ENCODE measurements around the gene LGR6.

LGR6 gene

GRCh38 chr1:202160377-202160940, 33.1 kb upstream of the LGR6 start, which contains the start of gene PTPN7:
Gene PTPN7 (minus strand): TSS chr1:202160602. CDS start chr1:202159402, 1,200 bp downstream.
- no peaks in the 10 kb centered on the region for H3K36me3 ChIP-seq (ENCODE audit: control insufficient read depth in 1 of 2, insufficient read depth in 2 of 2, low read length in 2 of 2)
- H3K4me3 ChIP-seq (ENCODE audit: low read depth, low read length) = no peak within 1 kb of the TSS
- WGBS (ENCODE audit: extremely low coverage, insufficient coverage, insufficient read length) = no CpG with 5 or more reads among the region's 17 CpGs
- no peak within 1 kb of the TSS for H3K14ac ChIP-seq (ENCODE audit: low read length)
- H2AK5ac ChIP-seq (ENCODE audit: low read length) = no peak within 1 kb of the TSS
- H3K9ac ChIP-seq (ENCODE audit: low read length) = no peak within 1 kb of the TSS
- H2AFZ ChIP-seq (ENCODE audit: insufficient read depth, low read length, poor library complexity) = no peak within 1 kb of the TSS
- no peaks in the 10 kb centered on the region for H3K79me2 ChIP-seq (ENCODE audit: control insufficient read depth, insufficient read depth, low read length, poor library complexity)
- no peak within 1 kb of the TSS for H2BK5ac ChIP-seq (ENCODE audit: low read depth, low read length, poor library complexity)
- H3K4me2 ChIP-seq (ENCODE audit: low read length) = no peak within 1 kb of the TSS
- H3K23ac ChIP-seq (ENCODE audit: low read length) = no peak within 1 kb of the TSS
- H4K91ac ChIP-seq (ENCODE audit: low read depth, low read length) = no peak within 1 kb of the TSS
- H3K79me1 ChIP-seq (ENCODE audit: low read length) = no peaks in the 10 kb centered on the region
- H3K4me1 ChIP-seq (ENCODE audit: control insufficient read depth in 1 of 2, insufficient read depth in 2 of 2, low read length in 2 of 2) = peaks cover 5 to 13% of the 10 kb centered on the region in 2 experiments
- no peak within 1 kb of the TSS for H4K8ac ChIP-seq (ENCODE audit: low read depth, low read length)
- no peak within 1 kb of the TSS for H3K4ac ChIP-seq (ENCODE audit: low read depth, low read length)
- H3K27me3 ChIP-seq (ENCODE audit: insufficient read depth, low read length) = no peaks in the 10 kb centered on the region
- no peak within 1 kb of the TSS for H2BK12ac ChIP-seq (ENCODE audit: low read length)
- no peak within 1 kb of the TSS for H3K18ac ChIP-seq (ENCODE audit: low read length)
- H2BK120ac ChIP-seq (ENCODE audit: insufficient read depth, low read length, poor library complexity) = no peak within 1 kb of the TSS
- no peak for DNase-seq
- no peak within 1 kb of the TSS for H4K12ac ChIP-seq (ENCODE audit: low read depth, low read length)
- H3K9me3 ChIP-seq (ENCODE audit: insufficient read depth, low read depth, low read length) = no peaks in the 10 kb centered on the region
- no peak within 1 kb of the TSS for H3K27ac ChIP-seq (ENCODE audit: low read depth, low read length)

DNA sequence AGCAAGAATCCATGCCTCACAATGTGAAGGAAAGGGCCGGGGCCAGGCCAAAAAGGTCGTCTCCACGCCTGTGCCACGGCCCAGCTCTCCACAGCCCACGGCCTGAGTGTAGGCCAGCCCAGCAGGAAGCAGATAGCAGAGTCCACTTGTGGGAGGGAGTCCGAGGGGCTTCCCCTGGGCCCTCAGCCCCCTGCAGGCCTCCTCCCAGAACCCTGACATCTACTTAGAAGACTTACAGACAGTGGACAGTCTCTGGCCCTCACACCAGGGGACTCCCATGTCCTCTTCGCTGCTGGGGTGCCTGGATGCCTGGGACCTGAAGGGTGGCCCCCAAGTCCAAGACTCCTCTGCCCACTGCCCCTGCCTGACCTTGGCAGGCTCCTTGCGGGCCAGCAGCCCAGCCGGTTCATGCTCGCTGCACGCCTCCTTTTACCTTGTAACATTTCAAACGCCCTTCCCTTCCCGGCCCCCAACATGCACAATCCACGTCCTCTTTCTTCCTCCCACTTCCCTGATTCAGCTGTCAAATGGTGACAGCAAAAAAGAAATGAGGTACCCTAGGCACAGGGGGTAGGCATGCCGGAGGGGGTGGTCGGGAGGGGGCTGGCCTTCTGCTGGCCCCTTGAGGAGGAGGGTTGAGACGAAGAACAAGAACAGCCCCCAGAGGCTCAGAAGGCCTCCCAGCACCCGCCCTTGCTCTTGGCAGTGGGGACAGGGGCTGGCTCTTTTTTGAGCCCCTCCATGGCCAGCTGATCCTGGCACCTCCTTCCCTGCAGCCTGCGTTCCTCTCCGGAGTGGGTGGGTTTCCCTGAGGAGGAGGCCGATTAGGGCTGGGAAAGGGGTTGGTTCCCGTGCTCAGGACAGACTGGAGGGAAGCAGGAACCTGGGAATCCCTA, 32.2 kb upstream of the LGR6 start:
- H3K4ac ChIP-seq (ENCODE audit: low read depth, low read length) = no peak overlapping the region
- H3K18ac ChIP-seq (ENCODE audit: low read length) = no peak overlapping the region
- no peak overlapping the region for H2AK5ac ChIP-seq (ENCODE audit: low read length)
- no peak overlapping the region for H3K27ac ChIP-seq (ENCODE audit: low read depth, low read length)
- no peak overlapping the region for H2AFZ ChIP-seq (ENCODE audit: insufficient read depth, low read length, poor library complexity)
- DNase-seq = no peak
- 100% methylated on average over 4 of the region's 22 CpGs for WGBS (ENCODE audit: extremely low coverage, insufficient coverage, insufficient read length)
- no peak overlapping the region for H4K8ac ChIP-seq (ENCODE audit: low read depth, low read length)
- peaks cover 5 to 15% of the 10 kb centered on the region in 2 experiments for H3K4me1 ChIP-seq (ENCODE audit: control insufficient read depth in 1 of 2, insufficient read depth in 2 of 2, low read length in 2 of 2)
- no peak overlapping the region for H3K4me3 ChIP-seq (ENCODE audit: low read depth, low read length)
- no peaks in the 10 kb centered on the region for H3K9me3 ChIP-seq (ENCODE audit: insufficient read depth, low read depth, low read length)
- no peak overlapping the region for H3K4me2 ChIP-seq (ENCODE audit: low read length)
- no peak overlapping the region for H2BK5ac ChIP-seq (ENCODE audit: low read depth, low read length, poor library complexity)
- H3K23ac ChIP-seq (ENCODE audit: low read length) = no peak overlapping the region
- H3K79me1 ChIP-seq (ENCODE audit: low read length) = no peaks in the 10 kb centered on the region
- H3K9ac ChIP-seq (ENCODE audit: low read length) = no peak overlapping the region
- no peaks in the 10 kb centered on the region for H3K79me2 ChIP-seq (ENCODE audit: control insufficient read depth, insufficient read depth, low read length, poor library complexity)
- no peaks in the 10 kb centered on the region for H3K36me3 ChIP-seq (ENCODE audit: control insufficient read depth in 1 of 2, insufficient read depth in 2 of 2, low read length in 2 of 2)
- no peak overlapping the region for H3K14ac ChIP-seq (ENCODE audit: low read length)
- no peak overlapping the region for H2BK12ac ChIP-seq (ENCODE audit: low read length)
- H4K12ac ChIP-seq (ENCODE audit: low read depth, low read length) = no peak overlapping the region
- H3K27me3 ChIP-seq (ENCODE audit: insufficient read depth, low read length) = no peaks in the 10 kb centered on the region
- no peak overlapping the region for H2BK120ac ChIP-seq (ENCODE audit: insufficient read depth, low read length, poor library complexity)
- H4K91ac ChIP-seq (ENCODE audit: low read depth, low read length) = no peak overlapping the region

GRCh38 chr1:202162047-202162417, 31.6 kb upstream of the LGR6 start:
- no peak overlapping the region for H3K4me2 ChIP-seq (ENCODE audit: low read length)
- H4K91ac ChIP-seq (ENCODE audit: low read depth, low read length) = no peak overlapping the region
- no peaks in the 10 kb centered on the region for H3K36me3 ChIP-seq (ENCODE audit: control insufficient read depth in 1 of 2, insufficient read depth in 2 of 2, low read length in 2 of 2)
- H4K8ac ChIP-seq (ENCODE audit: low read depth, low read length) = no peak overlapping the region
- H3K79me1 ChIP-seq (ENCODE audit: low read length) = no peaks in the 10 kb centered on the region
- no peaks in the 10 kb centered on the region for H3K27me3 ChIP-seq (ENCODE audit: insufficient read depth, low read length)
- no peak overlapping the region for H3K23ac ChIP-seq (ENCODE audit: low read length)
- no peak overlapping the region for H2AFZ ChIP-seq (ENCODE audit: insufficient read depth, low read length, poor library complexity)
- H3K14ac ChIP-seq (ENCODE audit: low read length) = no peak overlapping the region
- H4K12ac ChIP-seq (ENCODE audit: low read depth, low read length) = no peak overlapping the region
- H3K9ac ChIP-seq (ENCODE audit: low read length) = no peak overlapping the region
- no peak overlapping the region for H3K4ac ChIP-seq (ENCODE audit: low read depth, low read length)
- H2AK5ac ChIP-seq (ENCODE audit: low read length) = no peak overlapping the region
- H3K27ac ChIP-seq (ENCODE audit: low read depth, low read length) = no peak overlapping the region
- no peak overlapping the region for H3K4me3 ChIP-seq (ENCODE audit: low read depth, low read length)
- no peak for DNase-seq
- no peak overlapping the region for H2BK5ac ChIP-seq (ENCODE audit: low read depth, low read length, poor library complexity)
- no CpG with 5 or more reads among the region's 4 CpGs for WGBS (ENCODE audit: extremely low coverage, insufficient coverage, insufficient read length)
- H2BK12ac ChIP-seq (ENCODE audit: low read length) = no peak overlapping the region
- H3K4me1 ChIP-seq (ENCODE audit: control insufficient read depth in 1 of 2, insufficient read depth in 2 of 2, low read length in 2 of 2) = peaks cover 5 to 18% of the 10 kb centered on the region in 2 experiments
- H2BK120ac ChIP-seq (ENCODE audit: insufficient read depth, low read length, poor library complexity) = no peak overlapping the region
- H3K79me2 ChIP-seq (ENCODE audit: control insufficient read depth, insufficient read depth, low read length, poor library complexity) = no peaks in the 10 kb centered on the region
- no peaks in the 10 kb centered on the region for H3K9me3 ChIP-seq (ENCODE audit: insufficient read depth, low read depth, low read length)
- H3K18ac ChIP-seq (ENCODE audit: low read length) = no peak overlapping the region

DNA sequence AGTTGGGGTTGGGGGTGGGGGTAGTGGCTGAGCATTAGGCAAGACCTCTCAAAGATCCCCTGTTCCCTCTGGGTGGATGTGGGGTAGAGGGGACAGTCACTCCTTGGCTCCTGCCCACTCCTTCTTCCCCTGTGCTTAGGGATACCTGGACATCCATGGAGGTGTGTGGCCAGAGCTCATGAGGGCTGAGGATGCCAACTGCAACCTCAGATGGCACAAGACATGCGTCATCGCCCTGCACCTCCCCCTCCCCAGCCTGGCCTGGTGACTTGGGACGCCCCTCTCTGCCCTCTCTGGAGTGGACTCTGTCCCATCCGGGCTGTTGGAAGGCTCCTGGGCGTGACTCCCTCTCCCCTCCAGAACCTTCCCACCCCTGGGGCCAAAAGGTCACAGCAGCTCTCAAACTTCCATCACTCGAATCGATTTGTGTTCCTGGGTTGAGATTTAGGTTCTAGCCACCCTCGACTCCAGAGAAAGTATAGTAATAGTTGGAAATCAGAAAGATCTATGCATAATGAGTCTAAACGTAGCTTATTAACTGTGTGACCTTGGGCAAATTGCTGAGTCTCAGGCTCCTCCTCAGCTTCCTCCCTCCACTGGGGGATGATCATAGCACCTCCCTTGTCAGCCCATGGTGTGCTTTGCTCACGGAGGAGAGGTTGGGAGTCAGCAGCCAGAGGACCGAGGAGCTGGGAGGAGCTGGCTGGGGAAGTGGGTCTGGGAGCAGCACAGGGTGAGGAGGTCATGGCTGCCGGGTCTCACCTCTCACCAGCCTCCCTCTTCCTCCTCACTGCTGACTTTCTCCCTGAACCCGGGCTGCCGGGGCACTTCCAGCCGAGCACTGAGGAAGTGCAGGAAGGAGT, 30.9 kb upstream of the LGR6 start:
- H3K9me3 ChIP-seq (ENCODE audit: insufficient read depth, low read depth, low read length) = no peaks in the 10 kb centered on the region
- no peak overlapping the region for H2AK5ac ChIP-seq (ENCODE audit: low read length)
- H2BK12ac ChIP-seq (ENCODE audit: low read length) = no peak overlapping the region
- no peak overlapping the region for H3K18ac ChIP-seq (ENCODE audit: low read length)
- H3K79me2 ChIP-seq (ENCODE audit: control insufficient read depth, insufficient read depth, low read length, poor library complexity) = no peaks in the 10 kb centered on the region
- no peak overlapping the region for H3K27ac ChIP-seq (ENCODE audit: low read depth, low read length)
- no peak overlapping the region for H2BK5ac ChIP-seq (ENCODE audit: low read depth, low read length, poor library complexity)
- DNase-seq = no peak
- H3K36me3 ChIP-seq (ENCODE audit: control insufficient read depth in 1 of 2, insufficient read depth in 2 of 2, low read length in 2 of 2) = no peaks in the 10 kb centered on the region
- no CpG with 5 or more reads among the region's 15 CpGs for WGBS (ENCODE audit: extremely low coverage, insufficient coverage, insufficient read length)
- no peak overlapping the region for H3K4ac ChIP-seq (ENCODE audit: low read depth, low read length)
- H3K9ac ChIP-seq (ENCODE audit: low read length) = no peak overlapping the region
- H3K23ac ChIP-seq (ENCODE audit: low read length) = no peak overlapping the region
- no peak overlapping the region for H4K12ac ChIP-seq (ENCODE audit: low read depth, low read length)
- H3K4me3 ChIP-seq (ENCODE audit: low read depth, low read length) = no peak overlapping the region
- no peak overlapping the region for H3K4me2 ChIP-seq (ENCODE audit: low read length)
- peaks cover 5 to 18% of the 10 kb centered on the region in 2 experiments for H3K4me1 ChIP-seq (ENCODE audit: control insufficient read depth in 1 of 2, insufficient read depth in 2 of 2, low read length in 2 of 2)
- H4K91ac ChIP-seq (ENCODE audit: low read depth, low read length) = peak overlapping the region; percentile 7
- H3K79me1 ChIP-seq (ENCODE audit: low read length) = no peaks in the 10 kb centered on the region
- H3K27me3 ChIP-seq (ENCODE audit: insufficient read depth, low read length) = no peaks in the 10 kb centered on the region
- no peak overlapping the region for H2AFZ ChIP-seq (ENCODE audit: insufficient read depth, low read length, poor library complexity)
- no peak overlapping the region for H2BK120ac ChIP-seq (ENCODE audit: insufficient read depth, low read length, poor library complexity)
- no peak overlapping the region for H4K8ac ChIP-seq (ENCODE audit: low read depth, low read length)
- H3K14ac ChIP-seq (ENCODE audit: low read length) = no peak overlapping the region

All from trophoblast cell (in vitro differentiated cells and primary cell).